GM10847 (cell line): ENCODE results near the gene ACBD6.

ENCODE experiments used
- POLR2A ChIP-seq: IDR thresholded peaks from 2 replicates; pipeline ENCODE4 v1.6.1; 2011; ENCODE audit not compliant: insufficient read length; ENCODE audit errors: extremely low read depth

ACBD6 gene, protein sequence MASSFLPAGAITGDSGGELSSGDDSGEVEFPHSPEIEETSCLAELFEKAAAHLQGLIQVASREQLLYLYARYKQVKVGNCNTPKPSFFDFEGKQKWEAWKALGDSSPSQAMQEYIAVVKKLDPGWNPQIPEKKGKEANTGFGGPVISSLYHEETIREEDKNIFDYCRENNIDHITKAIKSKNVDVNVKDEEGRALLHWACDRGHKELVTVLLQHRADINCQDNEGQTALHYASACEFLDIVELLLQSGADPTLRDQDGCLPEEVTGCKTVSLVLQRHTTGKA

GRCh38 chr1:180502361-180503279 lies at the start of gene ACBD6:
ACBD6 (minus strand) TSS chr1:180502577; CDS start chr1:180502266, 311 bp downstream.
- peak; percentile 50 for TF ChIP-seq POLR2A

- no peak for TF ChIP-seq POLR2A
These were observed 49.6 kb upstream of the ACBD6 start for GRCh38 chr1:180551997-180552396.

- no peak for TF ChIP-seq POLR2A
These were observed 47.9 kb upstream of the ACBD6 start for GRCh38 chr1:180550241-180550640.

DNA sequence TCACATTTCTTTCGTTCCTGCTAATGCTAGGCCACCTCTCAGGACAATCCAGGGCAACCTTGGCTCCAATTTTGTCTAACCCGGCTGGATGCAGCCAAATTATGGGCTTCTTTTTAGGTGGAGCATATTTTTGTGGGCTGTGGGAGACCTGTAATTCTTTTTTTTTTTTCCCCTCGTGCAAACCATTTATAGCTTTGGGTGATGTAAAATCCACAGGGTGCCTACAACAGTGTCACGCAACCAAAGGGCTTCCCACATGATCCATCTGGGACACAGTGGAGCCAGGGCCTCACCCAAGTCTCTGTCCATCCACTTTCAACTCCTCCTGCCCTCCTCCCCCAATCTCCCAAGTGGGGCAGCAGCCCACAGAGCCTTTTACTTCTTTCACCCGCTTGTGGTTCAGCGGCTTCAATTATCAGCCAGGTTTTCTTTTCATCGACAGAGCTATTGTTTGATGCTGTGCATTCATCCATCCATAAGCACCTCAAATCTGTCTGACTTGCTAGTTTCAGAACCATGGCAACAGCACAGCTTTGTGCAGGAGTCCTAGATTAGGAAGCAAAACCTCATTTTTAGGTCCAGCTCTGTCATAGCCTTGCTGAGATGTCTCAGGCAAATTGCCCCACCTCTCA lies 46.4 kb upstream of the ACBD6 start:
- TF ChIP-seq POLR2A, result no peak

- TF ChIP-seq POLR2A, result no peak
These were observed 43.6 kb upstream of the ACBD6 start for GRCh38 chr1:180545991-180546390.

- no peak for TF ChIP-seq POLR2A
These were observed 41.7 kb upstream of the ACBD6 start for GRCh38 chr1:180544050-180544449.

DNA sequence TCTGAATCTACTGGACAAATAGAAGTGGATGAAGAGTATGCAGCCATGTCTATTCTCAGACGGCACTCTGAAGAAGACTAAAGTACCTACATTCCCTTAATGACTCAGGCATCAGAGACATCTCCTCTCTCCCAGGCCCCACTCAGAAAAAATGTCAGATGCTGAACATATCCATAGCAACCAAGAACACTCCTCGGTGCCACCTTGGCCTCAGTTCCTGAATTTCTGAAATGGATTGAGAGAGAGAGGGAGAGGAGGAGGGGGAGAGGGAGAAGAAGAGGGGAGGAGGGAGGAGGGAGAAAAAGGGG lies 40.4 kb upstream of the ACBD6 start:
- no peak for TF ChIP-seq POLR2A

DNA sequence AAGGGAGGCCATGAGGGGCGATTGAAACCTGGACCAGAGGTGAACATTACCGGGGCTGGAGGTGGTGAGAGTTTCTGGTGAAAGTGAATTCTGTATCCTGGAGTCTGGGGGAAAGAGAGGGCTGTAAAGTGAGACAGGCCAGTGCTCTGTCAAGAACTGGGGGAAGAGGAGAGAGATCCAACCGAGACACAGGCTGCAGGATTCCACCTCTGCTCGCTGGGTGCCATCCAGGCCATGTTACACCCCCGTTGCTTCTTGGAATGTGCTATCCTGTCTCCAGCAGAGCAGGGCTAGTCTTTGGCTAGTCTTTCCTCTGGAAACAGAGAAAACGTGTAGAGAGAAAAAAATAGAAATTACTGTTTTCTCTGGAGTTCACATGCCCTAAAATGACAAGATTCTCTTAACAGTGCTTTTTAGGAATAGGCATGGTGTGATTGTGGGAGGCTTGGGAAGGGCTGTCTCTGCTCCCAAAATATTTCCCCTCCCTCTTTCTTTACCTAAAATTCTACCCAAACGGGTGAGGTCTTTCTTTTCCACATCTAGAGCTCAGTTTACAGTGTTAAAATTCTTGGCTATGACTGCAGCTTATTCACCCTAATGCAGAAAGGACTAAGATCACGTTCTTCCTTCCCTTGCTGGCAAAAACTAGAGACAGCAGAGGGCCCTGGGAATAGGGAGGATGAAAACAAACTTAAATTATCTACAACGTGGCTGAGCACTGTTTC lies 39.9 kb upstream of the ACBD6 start:
- TF ChIP-seq POLR2A, result no peak

DNA sequence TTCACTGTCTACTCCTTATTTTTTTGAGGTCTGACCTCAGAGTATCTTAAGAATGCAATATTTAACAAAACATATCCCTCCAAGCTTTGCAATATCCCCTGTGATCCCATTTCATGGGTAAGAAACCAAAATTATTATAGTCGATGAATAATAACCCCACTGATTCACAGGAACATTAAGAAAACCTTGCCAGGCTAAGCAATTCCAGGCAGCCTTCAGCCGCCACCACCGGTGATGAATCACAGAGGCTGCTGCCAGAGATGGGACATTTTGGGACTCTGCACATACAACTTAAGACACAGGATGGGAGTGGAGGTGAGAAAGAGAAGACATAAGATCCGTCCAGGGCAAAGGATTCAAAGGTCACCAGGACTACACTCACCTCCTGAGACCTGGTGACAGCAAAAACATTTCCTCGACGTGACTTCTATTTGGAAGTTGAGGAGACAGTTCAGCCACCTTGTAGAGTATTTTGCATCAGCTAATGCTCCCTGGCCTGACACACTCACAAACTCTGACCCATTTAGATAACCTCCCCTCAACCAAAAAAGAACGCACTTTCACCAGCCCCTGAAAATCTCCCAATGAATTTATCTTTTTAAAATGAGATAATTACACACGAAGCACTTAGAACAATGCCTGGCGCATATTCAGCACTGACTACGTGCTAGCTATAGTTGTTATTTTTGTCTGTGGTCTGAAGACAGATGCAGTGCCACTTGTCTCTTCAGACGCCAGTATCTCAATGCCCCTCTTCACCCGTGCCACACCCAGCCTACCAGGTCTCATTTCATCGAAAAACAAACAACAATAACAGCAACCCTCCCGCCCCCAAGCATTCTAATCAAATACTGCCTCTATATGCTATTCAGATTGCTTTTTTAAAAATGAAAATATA lies 38.6 kb upstream of the ACBD6 start:
- no peak for TF ChIP-seq POLR2A

GRCh38 chr1:180539136-180539535 lies 36.8 kb upstream of the ACBD6 start:
- TF ChIP-seq POLR2A, result no peak

DNA sequence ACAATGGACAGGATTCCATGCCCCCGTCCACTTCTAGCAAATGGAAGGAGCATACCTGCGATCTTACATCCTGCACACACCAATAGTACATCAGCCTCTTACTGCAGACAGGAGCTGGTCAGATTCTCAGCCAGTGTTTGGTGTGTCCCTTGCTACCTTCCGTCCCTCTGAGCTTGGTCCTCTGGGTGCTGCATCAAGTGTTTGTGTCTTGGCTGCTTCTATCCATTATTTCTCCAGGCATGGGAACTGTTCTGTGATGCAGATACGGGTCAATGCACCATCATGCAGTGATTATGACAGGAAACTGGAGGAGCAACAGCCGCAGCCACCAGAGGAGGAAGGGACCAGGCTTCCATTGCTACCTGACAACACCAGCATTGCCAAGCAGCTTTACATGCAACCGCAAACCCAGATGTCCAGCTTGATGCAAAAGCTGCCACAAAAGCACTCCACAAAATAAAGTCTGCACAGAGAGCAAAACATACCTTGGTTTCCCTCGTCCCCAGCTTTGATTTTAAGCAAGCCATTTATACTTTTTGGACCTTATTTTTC lies 34.5 kb upstream of the ACBD6 start:
- TF ChIP-seq POLR2A, result no peak

- TF ChIP-seq POLR2A, result no peak
These were observed 33.1 kb upstream of the ACBD6 start for GRCh38 chr1:180535418-180535999.

DNA sequence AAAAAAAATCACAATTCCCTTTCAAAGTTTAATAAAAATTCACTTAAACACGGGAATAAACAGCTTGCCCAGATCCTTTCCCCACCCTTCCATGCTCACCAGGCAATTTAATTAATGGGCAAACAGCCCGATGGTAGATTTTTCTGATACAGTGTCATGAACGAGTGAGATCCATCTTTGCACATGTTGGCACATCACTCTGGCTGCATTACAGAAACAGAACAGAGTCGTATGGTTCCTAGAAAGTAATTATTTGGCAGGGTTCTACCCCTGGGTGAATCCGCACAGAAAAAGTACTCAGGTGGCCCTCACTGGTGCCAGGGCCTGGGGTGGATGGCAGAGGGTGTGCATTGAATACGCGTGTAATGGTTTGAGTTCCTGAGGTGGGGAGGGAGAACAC lies 31.8 kb upstream of the ACBD6 start:
- no peak for TF ChIP-seq POLR2A
